K562 (cell line): ENCODE measurements around the gene TAL1. TPM values are rescaled to one million over a fixed set of nuclear protein-coding genes. Genes with fewer than 3 reads are reported as not detected.

Experiments used
- CBX8 ChIP-seq: fragments of 200-600 bp; sonication (generic); IDR thresholded peaks from 2 replicates; pipeline ENCODE4 v1.6.1; 2012; ENCODE audit warnings: borderline replicate concordance, mixed run types, low read depth, mild to moderate bottlenecking, moderate library complexity, mixed read lengths, low read length, control low read depth, inconsistent platforms; ENCODE audit not compliant: poor library complexity, severe bottlenecking; ENCODE audit errors: extremely low read depth
- HNRNPLL ChIP-seq: fragments of 200-400 bp; formaldehyde crosslinking; IDR thresholded peaks from 2 replicates; pipeline ENCODE4 v1.6.1; 2017; ENCODE audit warnings: low read length, low read depth, mild to moderate bottlenecking; ENCODE audit not compliant: poor library complexity, severe bottlenecking
- RBFOX2 ChIP-seq: fragments of 200-400 bp; formaldehyde crosslinking; IDR thresholded peaks from 2 replicates; pipeline ENCODE4 v1.6.1; 2017; ENCODE audit warnings: low read depth, mild to moderate bottlenecking, low read length, moderate library complexity
- RBM39 ChIP-seq: fragments of 200-400 bp; formaldehyde crosslinking; optimal IDR thresholded peaks from 2 replicates; pipeline ENCODE3; 2018; ENCODE audit warnings: low read depth, low read length
- SIN3A ChIP-seq, 2 experiments: fragments of 150-350 bp in 1 of 2; IDR thresholded peaks; 2 replicates each; pipeline ENCODE4 v1.6.1; 2011 to 2016; ENCODE audit warnings: borderline replicate concordance in 2 of 2, low read depth in 2 of 2, low read length in 2 of 2, mild to moderate bottlenecking in 2 of 2, moderate library complexity in 2 of 2; ENCODE audit not compliant: control insufficient read depth in 1 of 2
- TEAD1 ChIP-seq, 2 experiments: fragments of 450-650 bp in 1 of 2; sonication (generic) in 1 of 2; formaldehyde crosslinking; IDR thresholded peaks; 2 replicates each; pipeline versions ENCODE4 v1.4.0 to v1.8.0; 2020 to 2022; ENCODE audit warnings: mild to moderate bottlenecking in 2 of 2, missing genetic modification reagents in 1 of 2
- ZFX ChIP-seq: sonication (generic); formaldehyde crosslinking; IDR thresholded peaks from 2 replicates; pipeline ENCODE4 v1.8.0; 2022; ENCODE audit warnings: mild to moderate bottlenecking, missing genetic modification reagents, moderate library complexity
- ZNF77 ChIP-seq: fragments of 250-450 bp; sonication (Bioruptor Pico); IDR thresholded peaks from 2 replicates; pipeline ENCODE4 v1.5.0; 2020
- ZNF79 ChIP-seq: fragments of 250-450 bp; sonication (Bioruptor Pico); IDR thresholded peaks from 2 replicates; pipeline ENCODE4 v1.4.0; 2020; ENCODE audit warnings: low read depth, mild to moderate bottlenecking, moderate library complexity
- polyA plus RNA-seq, 8 experiments: library from polyadenylated mRNA; depleted of rRNA in 4 of 8; stranded (reverse) in 5 of 8; unstranded in 3 of 8; fragments of >200 nt; fragmentation: Nextera tagmentation in 2 of 8; fragmentation: Illumina TruSeq in 1 of 8; extraction: Ambion mirVana in 2 of 8; extraction: Trizol in 1 of 8; gene quantifications; 2 replicates each; pipeline versions ENCODE4 v1.2.1 to v1.2.3, GENCODE V29; 2011 to 2014; ENCODE audit warnings: inconsistent platforms in 1 of 8, missing spikeins in 1 of 8
- total RNA-seq, 7 experiments: library from RNA; depleted of rRNA in 6 of 7; stranded (reverse); fragments of >200 nt in 6 of 7; fragmentation: Illumina TruSeq in 2 of 7; extraction: Trizol in 2 of 7; gene quantifications; 2 replicates each; pipeline versions ENCODE4 v1.2.1 to v1.2.3, GENCODE V29; 2011 to 2021; ENCODE audit warnings: low replicate concordance in 1 of 7
- TF ChIP-seq, protein P1 (sequence below): fragments of 150-350 bp; IDR thresholded peaks from 2 replicates; pipeline ENCODE4 v1.6.1; 2014; ENCODE audit warnings: low read depth, mild to moderate bottlenecking, low read length, borderline replicate concordance
- TF ChIP-seq, protein P2 (sequence below): fragments of 450-650 bp; IDR thresholded peaks from 2 replicates; pipeline ENCODE4 v1.6.1; 2014; ENCODE audit warnings: low read depth, mild to moderate bottlenecking, moderate library complexity, borderline replicate concordance
- TF ChIP-seq, protein P3 (sequence below): sonication (generic); formaldehyde crosslinking; IDR thresholded peaks from 2 replicates; pipeline ENCODE4 v1.9.0; 2022; ENCODE audit warnings: mild to moderate bottlenecking, missing genetic modification reagents
- TF ChIP-seq, protein P4 (sequence below): sonication (generic); formaldehyde crosslinking; IDR thresholded peaks from 2 replicates; pipeline ENCODE4 v1.8.0; 2022; ENCODE audit warnings: mild to moderate bottlenecking, low read depth, missing genetic modification reagents
- TF ChIP-seq, protein P5 (sequence below): sonication (generic); formaldehyde crosslinking; IDR thresholded peaks from 2 replicates; pipeline ENCODE4 v1.8.1; 2023; ENCODE audit warnings: mild to moderate bottlenecking, missing genetic modification reagents
- TF ChIP-seq, protein P6 (sequence below): fragments of 250-450 bp; sonication (Bioruptor Pico); IDR thresholded peaks from 2 replicates; pipeline ENCODE4 v1.5.0; 2020; ENCODE audit warnings: mild to moderate bottlenecking, borderline replicate concordance

The TAL1 gene
- total and polyA plus RNA-seq, 9 of the 15 experiments (the other 6 are each of a cell fraction or from before 2014, with no cell fraction given): 18.5 to 106 (median 59.7) TPM

DNA sequence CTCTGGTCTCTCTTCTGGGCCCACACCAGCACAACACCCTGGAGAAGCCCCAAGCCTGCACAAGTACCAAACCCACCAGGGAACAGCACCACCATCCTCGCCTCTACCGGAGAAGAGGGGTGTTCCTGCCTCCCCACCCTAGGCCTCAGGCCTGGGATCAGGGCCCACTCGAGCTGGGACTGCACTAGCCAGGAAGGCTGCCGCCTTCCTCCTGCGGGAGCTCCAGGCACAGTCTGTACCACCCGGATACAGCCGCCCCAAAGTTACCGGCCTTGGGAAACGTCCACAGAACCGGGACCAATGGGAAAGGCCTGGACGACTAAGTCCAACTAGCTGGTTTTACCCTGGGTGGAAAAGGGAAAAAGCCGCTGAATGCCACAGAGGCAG is 3.4 kb downstream of the TAL1 start (continued):
- TF ChIP-seq, protein P1, sequence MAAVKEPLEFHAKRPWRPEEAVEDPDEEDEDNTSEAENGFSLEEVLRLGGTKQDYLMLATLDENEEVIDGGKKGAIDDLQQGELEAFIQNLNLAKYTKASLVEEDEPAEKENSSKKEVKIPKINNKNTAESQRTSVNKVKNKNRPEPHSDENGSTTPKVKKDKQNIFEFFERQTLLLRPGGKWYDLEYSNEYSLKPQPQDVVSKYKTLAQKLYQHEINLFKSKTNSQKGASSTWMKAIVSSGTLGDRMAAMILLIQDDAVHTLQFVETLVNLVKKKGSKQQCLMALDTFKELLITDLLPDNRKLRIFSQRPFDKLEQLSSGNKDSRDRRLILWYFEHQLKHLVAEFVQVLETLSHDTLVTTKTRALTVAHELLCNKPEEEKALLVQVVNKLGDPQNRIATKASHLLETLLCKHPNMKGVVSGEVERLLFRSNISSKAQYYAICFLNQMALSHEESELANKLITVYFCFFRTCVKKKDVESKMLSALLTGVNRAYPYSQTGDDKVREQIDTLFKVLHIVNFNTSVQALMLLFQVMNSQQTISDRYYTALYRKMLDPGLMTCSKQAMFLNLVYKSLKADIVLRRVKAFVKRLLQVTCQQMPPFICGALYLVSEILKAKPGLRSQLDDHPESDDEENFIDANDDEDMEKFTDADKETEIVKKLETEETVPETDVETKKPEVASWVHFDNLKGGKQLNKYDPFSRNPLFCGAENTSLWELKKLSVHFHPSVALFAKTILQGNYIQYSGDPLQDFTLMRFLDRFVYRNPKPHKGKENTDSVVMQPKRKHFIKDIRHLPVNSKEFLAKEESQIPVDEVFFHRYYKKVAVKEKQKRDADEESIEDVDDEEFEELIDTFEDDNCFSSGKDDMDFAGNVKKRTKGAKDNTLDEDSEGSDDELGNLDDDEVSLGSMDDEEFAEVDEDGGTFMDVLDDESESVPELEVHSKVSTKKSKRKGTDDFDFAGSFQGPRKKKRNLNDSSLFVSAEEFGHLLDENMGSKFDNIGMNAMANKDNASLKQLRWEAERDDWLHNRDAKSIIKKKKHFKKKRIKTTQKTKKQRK: no peak
- TF ChIP-seq, protein P2, sequence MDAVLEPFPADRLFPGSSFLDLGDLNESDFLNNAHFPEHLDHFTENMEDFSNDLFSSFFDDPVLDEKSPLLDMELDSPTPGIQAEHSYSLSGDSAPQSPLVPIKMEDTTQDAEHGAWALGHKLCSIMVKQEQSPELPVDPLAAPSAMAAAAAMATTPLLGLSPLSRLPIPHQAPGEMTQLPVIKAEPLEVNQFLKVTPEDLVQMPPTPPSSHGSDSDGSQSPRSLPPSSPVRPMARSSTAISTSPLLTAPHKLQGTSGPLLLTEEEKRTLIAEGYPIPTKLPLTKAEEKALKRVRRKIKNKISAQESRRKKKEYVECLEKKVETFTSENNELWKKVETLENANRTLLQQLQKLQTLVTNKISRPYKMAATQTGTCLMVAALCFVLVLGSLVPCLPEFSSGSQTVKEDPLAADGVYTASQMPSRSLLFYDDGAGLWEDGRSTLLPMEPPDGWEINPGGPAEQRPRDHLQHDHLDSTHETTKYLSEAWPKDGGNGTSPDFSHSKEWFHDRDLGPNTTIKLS: no peak
- TF ChIP-seq, protein P3, sequence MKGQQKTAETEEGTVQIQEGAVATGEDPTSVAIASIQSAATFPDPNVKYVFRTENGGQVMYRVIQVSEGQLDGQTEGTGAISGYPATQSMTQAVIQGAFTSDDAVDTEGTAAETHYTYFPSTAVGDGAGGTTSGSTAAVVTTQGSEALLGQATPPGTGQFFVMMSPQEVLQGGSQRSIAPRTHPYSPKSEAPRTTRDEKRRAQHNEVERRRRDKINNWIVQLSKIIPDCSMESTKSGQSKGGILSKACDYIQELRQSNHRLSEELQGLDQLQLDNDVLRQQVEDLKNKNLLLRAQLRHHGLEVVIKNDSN (CRISPR knock-in tag): 0 out of 2 replicates have a peak, but pooled peaks have one; percentile 14
- TF ChIP-seq ZNF79 (no peak), HNRNPLL (no peak), ZFX (CRISPR knock-in tag) (peak; percentile 69), CBX8 (no peak), SIN3A (IDR thresholded peaks at IDR 0.05; ENCODE audit: borderline replicate concordance in 2 of 2, control insufficient read depth in 1 of 2, low read depth in 2 of 2, low read length in 2 of 2) (peak in 1 of 2 experiments; percentile 8; a peak in 1 of 4 replicates), ZNF77 (CRISPR knock-in tag) (no peak), RBM39 (no peak), TEAD1 (CRISPR knock-in tag; IDR thresholded peaks at IDR 0.05) (no peak), RBFOX2 (peak; percentile 57; the same call in 1 of the 2 replicates)
- TF ChIP-seq, protein P4, sequence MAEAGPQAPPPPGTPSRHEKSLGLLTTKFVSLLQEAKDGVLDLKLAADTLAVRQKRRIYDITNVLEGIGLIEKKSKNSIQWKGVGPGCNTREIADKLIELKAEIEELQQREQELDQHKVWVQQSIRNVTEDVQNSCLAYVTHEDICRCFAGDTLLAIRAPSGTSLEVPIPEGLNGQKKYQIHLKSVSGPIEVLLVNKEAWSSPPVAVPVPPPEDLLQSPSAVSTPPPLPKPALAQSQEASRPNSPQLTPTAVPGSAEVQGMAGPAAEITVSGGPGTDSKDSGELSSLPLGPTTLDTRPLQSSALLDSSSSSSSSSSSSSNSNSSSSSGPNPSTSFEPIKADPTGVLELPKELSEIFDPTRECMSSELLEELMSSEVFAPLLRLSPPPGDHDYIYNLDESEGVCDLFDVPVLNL (CRISPR knock-in tag): peak; percentile 54; the same call in 1 of the 2 replicates
- TF ChIP-seq, protein P5, sequence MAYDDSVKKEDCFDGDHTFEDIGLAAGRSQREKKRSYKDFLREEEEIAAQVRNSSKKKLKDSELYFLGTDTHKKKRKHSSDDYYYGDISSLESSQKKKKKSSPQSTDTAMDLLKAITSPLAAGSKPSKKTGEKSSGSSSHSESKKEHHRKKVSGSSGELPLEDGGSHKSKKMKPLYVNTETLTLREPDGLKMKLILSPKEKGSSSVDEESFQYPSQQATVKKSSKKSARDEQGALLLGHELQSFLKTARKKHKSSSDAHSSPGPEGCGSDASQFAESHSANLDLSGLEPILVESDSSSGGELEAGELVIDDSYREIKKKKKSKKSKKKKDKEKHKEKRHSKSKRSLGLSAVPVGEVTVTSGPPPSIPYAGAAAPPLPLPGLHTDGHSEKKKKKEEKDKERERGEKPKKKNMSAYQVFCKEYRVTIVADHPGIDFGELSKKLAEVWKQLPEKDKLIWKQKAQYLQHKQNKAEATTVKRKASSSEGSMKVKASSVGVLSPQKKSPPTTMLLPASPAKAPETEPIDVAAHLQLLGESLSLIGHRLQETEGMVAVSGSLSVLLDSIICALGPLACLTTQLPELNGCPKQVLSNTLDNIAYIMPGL: no peak
- TF ChIP-seq, protein P6, sequence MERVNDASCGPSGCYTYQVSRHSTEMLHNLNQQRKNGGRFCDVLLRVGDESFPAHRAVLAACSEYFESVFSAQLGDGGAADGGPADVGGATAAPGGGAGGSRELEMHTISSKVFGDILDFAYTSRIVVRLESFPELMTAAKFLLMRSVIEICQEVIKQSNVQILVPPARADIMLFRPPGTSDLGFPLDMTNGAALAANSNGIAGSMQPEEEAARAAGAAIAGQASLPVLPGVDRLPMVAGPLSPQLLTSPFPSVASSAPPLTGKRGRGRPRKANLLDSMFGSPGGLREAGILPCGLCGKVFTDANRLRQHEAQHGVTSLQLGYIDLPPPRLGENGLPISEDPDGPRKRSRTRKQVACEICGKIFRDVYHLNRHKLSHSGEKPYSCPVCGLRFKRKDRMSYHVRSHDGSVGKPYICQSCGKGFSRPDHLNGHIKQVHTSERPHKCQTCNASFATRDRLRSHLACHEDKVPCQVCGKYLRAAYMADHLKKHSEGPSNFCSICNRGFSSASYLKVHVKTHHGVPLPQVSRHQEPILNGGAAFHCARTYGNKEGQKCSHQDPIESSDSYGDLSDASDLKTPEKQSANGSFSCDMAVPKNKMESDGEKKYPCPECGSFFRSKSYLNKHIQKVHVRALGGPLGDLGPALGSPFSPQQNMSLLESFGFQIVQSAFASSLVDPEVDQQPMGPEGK (CRISPR knock-in tag): no peak
